Measurements from ENCODE around the gene MCM5. TPM values are rescaled to one million over a fixed set of nuclear protein-coding genes. Genes with fewer than 3 reads are reported as not detected.
"Not testable (repeated sequence)": the region's sequence is repeated elsewhere in the genome, so short reads cannot be mapped to it uniquely, and the experiment has no call there.

The MCM5 gene
- polyA plus RNA-seq, 4 donors, result 59.0 to 87.2 (median 71.4) TPM

- DNase-seq (ENCODE audit: low read depth in 4 of 4, low spot score in 2 of 4), result no peak
Measured at GRCh38 chr22:35449829-35450689, 50.1 kb downstream of the MCM5 start.

GRCh38 chr22:35450824-35451569 lies 51.1 kb downstream of the MCM5 start:
- no peak for DNase-seq (ENCODE audit: low read depth in 4 of 4, low spot score in 2 of 4)

DNA sequence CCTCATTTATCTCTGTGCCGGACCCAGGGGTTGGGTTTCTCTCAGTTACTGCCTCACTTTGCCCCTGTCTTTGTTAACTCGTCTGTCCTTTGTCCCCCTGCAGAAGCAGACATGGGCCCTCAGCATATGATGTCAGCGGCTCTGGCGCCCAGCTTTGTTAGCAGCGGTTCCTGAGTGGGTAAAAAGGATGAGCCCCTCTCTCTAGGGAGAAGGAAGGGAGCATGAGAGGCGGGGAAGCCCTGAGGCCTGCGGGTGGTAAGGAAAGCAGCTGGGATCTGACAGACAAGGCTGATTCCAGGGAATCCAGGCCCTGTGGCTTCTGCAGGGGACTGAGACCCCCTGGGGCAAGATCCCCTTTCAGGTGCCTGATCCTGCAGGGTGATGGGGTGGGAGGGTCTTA lies 51.7 kb downstream of the MCM5 start:
- no peak for DNase-seq (ENCODE audit: low read depth in 4 of 4, low spot score in 2 of 4)

- no peak for DNase-seq (ENCODE audit: low read depth in 4 of 4, low spot score in 2 of 4)
Measured at GRCh38 chr22:35452351-35452781, 52.4 kb downstream of the MCM5 start.

DNA sequence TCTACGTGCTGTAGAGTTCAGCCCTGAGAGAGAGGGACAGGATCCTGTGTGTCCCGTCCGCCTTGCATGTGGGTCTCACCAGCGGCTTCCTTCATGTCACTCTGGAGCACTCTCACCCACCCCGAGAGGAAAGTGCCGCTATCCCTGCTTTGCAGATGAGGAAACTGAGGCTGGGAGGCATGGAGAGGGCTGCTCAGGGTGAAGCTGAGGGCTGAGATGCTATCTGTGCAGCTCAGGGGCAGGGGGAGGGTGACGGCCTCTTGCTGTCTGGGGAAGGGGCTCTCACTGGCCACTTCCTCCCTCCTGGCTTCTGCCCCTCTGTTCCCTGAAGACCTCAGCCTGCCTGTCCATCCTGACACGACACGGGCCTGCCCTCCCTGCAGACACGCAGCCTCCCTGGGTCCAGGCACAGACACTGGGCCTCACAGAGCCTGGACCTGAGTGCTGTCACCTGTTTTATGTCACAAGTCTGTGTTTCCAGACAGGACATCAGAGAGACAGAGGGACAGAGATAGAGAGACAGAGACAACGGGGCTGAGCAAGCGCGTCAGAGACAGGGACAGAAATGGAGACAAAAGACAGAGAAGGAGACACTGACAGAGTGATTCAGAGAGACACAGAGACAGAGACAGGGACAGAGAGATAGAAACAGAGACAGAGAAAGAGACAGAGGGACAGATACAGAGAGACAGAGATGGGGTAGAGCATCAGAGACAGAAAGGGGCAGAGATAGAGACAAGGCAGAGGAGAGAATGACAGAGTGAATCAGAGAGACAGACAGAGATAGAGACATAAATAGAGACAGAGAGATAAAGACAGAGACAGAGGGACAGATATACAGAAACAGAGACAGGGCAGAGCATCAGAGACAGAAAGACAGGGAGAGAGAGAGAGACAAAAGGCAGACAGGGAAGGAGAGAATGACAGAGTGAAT lies 53.1 kb downstream of the MCM5 start:
- no peak for DNase-seq (ENCODE audit: low read depth in 4 of 4, low spot score in 2 of 4)

- no peak for DNase-seq (ENCODE audit: low read depth in 4 of 4, low spot score in 2 of 4)
Measured at GRCh38 chr22:35454416-35455054, 54.6 kb downstream of the MCM5 start.

DNA sequence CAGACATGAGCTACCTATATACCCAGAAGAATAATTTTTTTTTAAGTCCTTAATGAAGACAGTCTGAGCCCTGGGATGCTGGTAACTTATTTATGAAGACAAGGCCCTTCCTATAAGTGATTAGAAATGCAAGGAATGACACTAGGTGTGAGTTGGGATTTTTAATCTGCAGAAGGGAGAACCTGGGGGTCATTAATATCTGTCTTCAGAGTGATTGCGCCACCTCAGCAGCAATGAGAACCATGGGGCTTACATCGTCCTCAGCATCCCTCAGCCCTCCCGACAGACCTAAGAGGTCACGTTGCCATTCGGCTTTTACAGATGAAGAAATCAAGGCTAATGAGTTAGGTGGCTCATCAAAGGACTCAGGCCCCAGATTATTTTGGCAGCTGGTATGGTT lies 55.6 kb downstream of the MCM5 start:
- no peak for DNase-seq (ENCODE audit: low read depth in 4 of 4, low spot score in 2 of 4)

DNA sequence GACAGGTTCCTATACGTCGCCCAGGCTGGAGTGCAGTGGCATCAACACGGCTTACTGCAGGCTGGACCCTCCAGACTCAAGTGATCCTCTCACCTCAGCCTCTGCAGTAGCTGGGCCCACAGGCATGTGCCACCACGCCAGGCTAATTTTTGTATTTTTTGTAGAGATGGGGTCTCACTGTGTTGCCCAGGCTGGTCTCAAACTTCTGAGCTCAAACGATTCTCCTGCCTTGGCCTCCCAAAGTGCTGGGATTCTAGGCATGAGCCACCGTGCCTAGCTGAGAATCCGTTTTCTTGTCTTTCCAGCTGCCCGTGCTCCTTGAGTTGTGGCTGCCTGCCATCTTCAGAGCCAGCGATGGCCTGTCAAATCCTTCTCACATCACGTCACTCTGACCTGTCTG lies 56.8 kb downstream of the MCM5 start:
- no peak for DNase-seq (ENCODE audit: low read depth in 4 of 4, low spot score in 2 of 4)

GRCh38 chr22:35457729-35458546 lies 58.0 kb downstream of the MCM5 start:
- DNase-seq (ENCODE audit: low read depth in 4 of 4, low spot score in 2 of 4), result no peak

GRCh38 chr22:35458547-35459422 lies 58.8 kb downstream of the MCM5 start:
- no peak for DNase-seq (ENCODE audit: low read depth in 4 of 4, low spot score in 2 of 4)

- DNase-seq (ENCODE audit: low read depth in 4 of 4, low spot score in 2 of 4), result no peak
Measured at GRCh38 chr22:35459423-35459894, 59.5 kb downstream of the MCM5 start.

GRCh38 chr22:35459976-35460375 lies 60.0 kb downstream of the MCM5 start:
- not testable (repeated sequence) for DNase-seq (ENCODE audit: low read depth in 4 of 4, low spot score in 2 of 4)

DNA sequence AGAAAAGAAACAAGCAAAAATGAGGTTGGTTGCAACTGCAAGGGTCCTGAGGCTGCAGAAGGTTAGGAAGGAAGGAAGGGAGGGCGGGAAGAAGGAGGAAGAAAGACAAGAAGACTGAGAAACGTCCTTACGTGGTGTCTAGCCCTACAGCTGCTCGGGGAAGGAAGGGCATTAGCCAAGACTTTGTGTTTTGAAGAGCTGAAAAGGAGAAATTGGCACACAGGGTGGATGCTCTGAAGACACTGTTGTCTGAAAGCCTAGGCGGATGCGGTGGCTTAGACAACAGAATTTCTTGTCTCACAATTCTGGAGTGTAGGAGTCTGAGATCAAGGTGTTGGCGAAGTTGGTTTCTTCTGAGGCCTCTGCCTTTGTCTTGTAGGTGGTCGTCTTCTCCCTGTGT lies 60.7 kb downstream of the MCM5 start:
- no peak for DNase-seq (ENCODE audit: low read depth in 4 of 4, low spot score in 2 of 4)

DNA sequence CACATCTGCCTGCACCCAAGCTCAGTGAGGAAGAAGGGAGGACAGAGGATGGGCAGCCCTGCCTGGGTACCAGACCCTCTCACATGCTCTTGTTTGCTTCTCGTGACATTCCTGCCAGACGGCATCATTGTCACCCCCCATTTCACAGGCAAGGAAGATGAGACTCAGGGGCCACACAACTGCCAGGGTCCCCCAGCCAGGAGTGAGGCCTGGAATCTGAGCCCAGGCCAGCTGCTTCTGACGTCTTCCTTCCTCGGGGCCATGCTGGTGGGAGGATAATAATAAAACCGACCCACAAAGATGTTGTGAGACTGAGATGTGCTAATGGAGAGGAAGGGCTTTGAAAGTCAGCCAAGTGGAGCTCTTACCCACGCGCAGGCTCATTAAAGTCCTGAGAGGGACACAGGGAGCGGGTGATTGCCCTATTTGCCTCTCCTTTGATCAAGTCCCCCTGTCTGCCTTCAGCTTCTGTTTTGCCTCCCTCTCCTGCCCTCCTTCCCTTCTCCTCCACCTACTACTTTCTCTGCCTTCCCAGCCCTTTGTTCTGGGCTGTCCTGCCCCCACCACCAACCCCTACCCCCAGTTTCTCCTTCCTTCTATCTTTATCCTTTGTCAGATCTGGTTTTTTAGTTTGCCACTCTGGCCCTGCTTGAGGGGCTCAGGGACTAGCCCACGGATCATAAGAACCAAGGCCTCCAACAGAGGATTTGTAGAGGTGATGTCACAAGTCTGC lies 62.7 kb downstream of the MCM5 start:
- no peak for DNase-seq (ENCODE audit: low read depth in 4 of 4, low spot score in 2 of 4)

DNA sequence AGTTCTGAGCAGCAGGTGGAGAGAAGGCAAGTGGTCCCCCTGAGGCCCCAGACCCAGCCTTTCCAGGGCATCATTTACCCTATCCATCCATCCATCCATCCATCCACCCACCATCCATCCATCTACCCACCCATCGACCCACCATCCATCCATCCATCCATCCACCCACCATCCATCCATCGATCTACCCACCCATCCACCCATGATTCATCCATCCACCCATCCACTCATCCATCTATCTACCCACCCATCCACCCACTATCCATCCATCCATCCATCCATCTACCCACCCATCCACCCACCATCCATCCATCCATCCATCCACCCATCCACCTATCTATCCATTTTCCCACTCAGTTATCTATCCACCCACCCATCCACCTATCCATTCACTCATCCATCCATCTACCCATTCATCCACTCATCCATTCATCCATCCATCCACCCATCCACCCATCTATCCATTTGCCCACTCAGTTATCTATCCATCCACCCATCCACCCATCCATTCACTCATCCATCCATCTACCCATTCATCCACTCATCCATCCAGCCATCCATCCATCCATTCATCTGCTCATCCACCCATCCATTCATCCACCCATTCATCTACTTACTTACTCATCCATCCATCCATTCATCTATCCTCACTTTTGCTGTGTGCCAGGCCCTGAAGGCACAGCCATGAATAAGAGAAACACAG lies 63.4 kb downstream of the MCM5 start:
- DNase-seq (ENCODE audit: low read depth in 4 of 4, low spot score in 2 of 4), result no peak

DNA sequence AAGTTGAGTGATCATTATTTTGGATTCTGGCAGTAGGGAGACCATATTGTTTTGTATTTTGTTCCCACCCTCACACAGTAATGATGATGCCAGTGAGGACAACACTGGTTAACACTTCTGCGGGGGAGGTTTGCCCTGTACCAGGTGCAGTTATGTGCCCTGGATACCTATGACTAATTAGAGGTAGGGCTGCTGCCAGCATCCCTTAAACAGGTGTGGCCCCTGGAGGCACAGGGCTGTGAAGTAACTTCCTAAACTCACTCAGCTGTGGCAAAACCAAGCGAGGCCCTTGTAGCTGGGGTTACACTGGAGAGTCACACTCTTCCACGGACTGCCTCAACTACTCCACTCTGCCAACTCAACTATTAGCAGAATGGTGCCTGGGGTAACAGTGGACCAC lies 64.5 kb downstream of the MCM5 start:
- no peak for DNase-seq (ENCODE audit: low read depth in 4 of 4, low spot score in 2 of 4)

- no peak for DNase-seq (ENCODE audit: low read depth in 4 of 4, low spot score in 2 of 4)
Measured at GRCh38 chr22:35465109-35465701, 65.3 kb downstream of the MCM5 start.

Measured in left renal cortex interstitium (tissue), 4 donors.